Activated T-cell treated with anti-CD3 and anti-CD28 coated beads, Interleukin-2, amount 50 U/mL, for 4 hours (primary cell): ENCODE results near the gene CRCP. TPM values are rescaled to one million over a fixed set of nuclear protein-coding genes. Genes with fewer than 3 reads are reported as not detected.
"Not testable (repeated sequence)": the region's sequence is repeated elsewhere in the genome, so short reads cannot be mapped to it uniquely, and the experiment has no call there.

ENCODE experiments used
- ATAC-seq, 2 donors: fragments of 200-7000 bp; cut with Tn5 transposase; one replicate each; pipeline ENCODE4 v1.10.0; 2021
- DNase-seq: peaks from one replicate; pipeline ENCODE4 v3.0.0-alpha.2; 2020
- H3K27me3 Mint-ChIP-seq: one replicate; pipeline ENCODE4 v1.8.0; 2021; ENCODE audit warnings: low read depth, mixed read lengths
- H3K36me3 Mint-ChIP-seq: one replicate; pipeline ENCODE4 v1.8.0; 2022; ENCODE audit warnings: mixed read lengths; ENCODE audit not compliant: insufficient read depth
- H3K4me1 Mint-ChIP-seq: one replicate; pipeline ENCODE4 v1.8.0; 2021; ENCODE audit warnings: low read depth, mixed read lengths
- H3K4me3 Mint-ChIP-seq: one replicate; pipeline ENCODE4 v1.8.0; 2021; ENCODE audit warnings: mild to moderate bottlenecking, moderate library complexity, mixed read lengths
- H3K9me3 Mint-ChIP-seq: one replicate; pipeline ENCODE4 v1.8.0; 2021; ENCODE audit warnings: mixed read lengths
- total RNA-seq, 3 donors: library from RNA; stranded (reverse); gene quantifications; one replicate each; pipeline ENCODE4 v1.2.1, GENCODE V29; 2021

CRCP gene
- total RNA-seq, 3 donors from 2014 or later = 41.9 to 48.0 (median 47.6) TPM

GRCh38 chr7:66157060-66157459 is 42.4 kb downstream of the CRCP start:
- H3K9me3 Mint-ChIP-seq = peaks cover 4% of the 10 kb centered on the region
- DNase-seq (no peak), ATAC-seq (no peak)
- no peaks in the 10 kb centered on the region for H3K4me1 Mint-ChIP-seq
- H3K4me3 Mint-ChIP-seq = no peak overlapping the region
- H3K27me3 Mint-ChIP-seq = no peaks in the 10 kb centered on the region
- H3K36me3 Mint-ChIP-seq = peaks cover 27% of the 10 kb centered on the region

DNA sequence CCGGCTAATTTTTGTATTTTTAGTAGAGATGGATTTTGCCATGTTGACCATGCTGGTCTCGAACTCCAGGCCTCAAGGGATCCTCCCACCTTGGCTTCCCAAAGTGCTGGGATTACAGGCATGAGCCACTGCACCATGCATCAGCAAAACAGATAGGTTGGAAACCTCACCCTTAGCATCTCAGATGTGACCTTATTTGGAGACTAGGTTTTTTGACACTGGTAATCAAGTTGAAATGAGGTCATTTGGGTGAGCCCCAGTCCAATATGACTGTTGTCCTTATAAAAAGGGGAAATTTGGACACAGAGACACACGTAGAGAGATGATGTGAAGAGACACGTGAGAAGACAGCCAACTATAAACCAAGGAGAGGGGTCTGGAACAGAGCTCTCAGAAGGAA is 48.0 kb downstream of the CRCP start:
- no peaks in the 10 kb centered on the region for H3K27me3 Mint-ChIP-seq
- no peak for DNase-seq
- H3K9me3 Mint-ChIP-seq = peaks cover 4% of the 10 kb centered on the region
- H3K4me1 Mint-ChIP-seq = no peaks in the 10 kb centered on the region
- H3K4me3 Mint-ChIP-seq = no peak overlapping the region
- H3K36me3 Mint-ChIP-seq = peaks cover 9% of the 10 kb centered on the region
- no peak for ATAC-seq

- DNase-seq = no peak
- H3K27me3 Mint-ChIP-seq = no peaks in the 10 kb centered on the region
These were observed 48.6 kb downstream of the CRCP start for GRCh38 chr7:66163186-66163610.

GRCh38 chr7:66164356-66164755 is 49.7 kb downstream of the CRCP start:
- peaks cover 3% of the 10 kb centered on the region for H3K9me3 Mint-ChIP-seq
- no peak for DNase-seq
- no peaks in the 10 kb centered on the region for H3K4me1 Mint-ChIP-seq
- no peak overlapping the region for H3K4me3 Mint-ChIP-seq
- no peak for ATAC-seq
- peaks cover 2% of the 10 kb centered on the region for H3K36me3 Mint-ChIP-seq
- H3K27me3 Mint-ChIP-seq = no peaks in the 10 kb centered on the region

More at GRCh38 chr7:66163186-66163610, 48.6 kb downstream of the CRCP start:
- ATAC-seq = no peak
- peaks cover 4% of the 10 kb centered on the region for H3K9me3 Mint-ChIP-seq
- no peaks in the 10 kb centered on the region for H3K4me1 Mint-ChIP-seq
- H3K4me3 Mint-ChIP-seq = no peak overlapping the region
- H3K36me3 Mint-ChIP-seq = peaks cover 6% of the 10 kb centered on the region

DNA sequence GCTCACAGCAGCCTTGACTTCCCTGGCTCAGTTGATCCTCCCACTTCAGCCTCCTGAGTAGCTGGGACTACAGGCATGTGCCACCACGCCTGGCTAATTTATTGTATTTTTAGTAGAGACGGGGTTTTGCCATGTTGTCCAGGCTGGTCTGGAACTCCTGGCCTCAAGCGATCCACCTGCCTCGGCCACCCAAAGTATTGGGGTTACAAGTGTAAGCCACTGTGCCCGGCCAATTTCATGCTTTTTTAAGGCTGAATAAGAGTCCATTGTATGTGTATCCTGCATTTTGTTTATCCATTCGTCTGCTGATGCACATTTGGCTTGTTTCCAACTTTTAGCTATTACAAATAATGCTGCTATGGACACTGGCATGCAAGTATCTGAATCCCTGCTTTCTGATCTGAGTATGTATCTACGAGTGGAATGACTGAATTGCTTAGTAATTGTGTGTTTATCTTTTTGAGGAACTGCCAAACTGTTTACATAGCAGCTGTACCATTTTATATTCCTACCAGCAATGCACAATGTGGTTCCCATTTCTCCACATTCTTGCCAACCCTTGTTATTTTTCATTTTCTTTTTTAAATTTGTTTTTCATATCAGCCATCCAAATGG is 53.2 kb downstream of the CRCP start:
- H3K4me3 Mint-ChIP-seq = no peak overlapping the region
- H3K36me3 Mint-ChIP-seq = no peaks in the 10 kb centered on the region
- H3K27me3 Mint-ChIP-seq = no peaks in the 10 kb centered on the region
- no peak for ATAC-seq
- no peak for DNase-seq
- no peaks in the 10 kb centered on the region for H3K4me1 Mint-ChIP-seq
- no peaks in the 10 kb centered on the region for H3K9me3 Mint-ChIP-seq

DNA sequence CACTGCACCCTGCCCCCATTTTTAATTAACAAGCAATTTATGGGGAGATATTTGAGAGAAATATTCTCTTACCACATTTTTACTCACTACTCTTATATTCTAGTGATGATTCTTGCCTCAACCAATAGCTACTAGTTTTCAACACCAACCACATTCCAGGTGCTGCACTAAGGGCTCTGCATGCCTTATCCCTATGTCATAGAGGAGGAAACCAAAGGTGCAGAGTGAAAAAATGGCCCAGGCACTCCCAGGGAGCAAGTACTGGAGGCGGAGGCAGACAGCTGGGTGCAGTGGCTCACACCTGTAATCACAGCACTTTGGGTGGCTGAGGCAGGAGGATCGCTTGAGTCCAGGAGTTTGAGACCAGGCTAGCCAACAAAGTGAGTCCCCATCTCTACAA is 55.0 kb downstream of the CRCP start:
- Mint-ChIP-seq H3K4me3 (no peak overlapping the region), H3K27me3 (no peaks in the 10 kb centered on the region)
- ATAC-seq = no peak

GRCh38 chr7:66170309-66171231 is 55.9 kb downstream of the CRCP start:
- Mint-ChIP-seq H3K4me1 (peaks cover 2% of the 10 kb centered on the region), H3K36me3 (no peaks in the 10 kb centered on the region), H3K27me3 (no peaks in the 10 kb centered on the region), H3K9me3 (no peaks in the 10 kb centered on the region), H3K4me3 (no peak overlapping the region)
- DNase-seq (no peak), ATAC-seq (no peak)

More for the DNA sequence above, 55.0 kb downstream of the CRCP start:
- H3K4me1 Mint-ChIP-seq = peaks cover 2% of the 10 kb centered on the region
- no peaks in the 10 kb centered on the region for H3K9me3 Mint-ChIP-seq
- no peaks in the 10 kb centered on the region for H3K36me3 Mint-ChIP-seq
- DNase-seq = no peak

DNA sequence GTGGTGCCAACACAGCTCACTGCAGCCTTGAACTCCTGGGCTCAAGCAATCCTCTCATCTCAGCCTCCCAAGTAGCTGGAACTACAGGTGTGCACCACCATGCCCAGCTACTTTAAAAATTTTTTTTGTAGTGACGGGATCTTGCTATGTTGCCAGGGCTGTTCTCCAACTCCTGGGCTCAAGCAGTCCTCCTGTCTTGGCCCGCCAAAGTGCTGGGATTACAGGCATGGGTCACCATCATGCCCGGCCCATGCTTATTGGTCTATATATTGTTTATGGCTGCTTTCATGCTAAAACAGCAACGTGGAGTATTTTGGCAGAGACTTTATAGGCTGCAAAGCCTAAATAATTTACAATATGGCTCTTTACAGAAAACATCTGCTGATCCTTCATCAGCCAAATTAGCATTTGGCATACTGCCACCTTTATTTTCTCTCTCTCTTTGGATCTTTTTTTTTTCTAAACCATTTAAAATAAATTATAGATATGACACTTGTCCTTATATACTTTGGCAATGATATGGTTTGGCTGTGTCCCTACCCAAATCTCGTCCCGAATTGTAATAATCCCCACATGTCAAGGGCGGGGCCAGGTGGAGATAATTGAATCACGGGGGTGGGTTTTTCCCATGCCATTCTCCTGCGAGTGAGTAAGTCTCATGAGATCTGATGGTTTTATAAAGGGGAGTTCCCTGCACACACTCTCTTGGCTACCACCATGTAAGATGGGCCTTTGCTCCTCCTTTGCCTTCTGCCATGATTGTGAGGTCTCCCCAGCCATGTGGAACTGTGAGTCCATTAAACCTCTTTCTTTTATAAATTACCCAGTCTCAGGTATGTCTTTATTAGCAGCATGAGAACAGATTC is 58.1 kb downstream of the CRCP start:
- H3K27me3 Mint-ChIP-seq, H3K4me1 Mint-ChIP-seq, H3K4me3 Mint-ChIP-seq, H3K9me3 Mint-ChIP-seq, H3K36me3 Mint-ChIP-seq, DNase-seq: not testable (repeated sequence)
- peak in 1 of 2 donors; percentile 38 for ATAC-seq

DNA sequence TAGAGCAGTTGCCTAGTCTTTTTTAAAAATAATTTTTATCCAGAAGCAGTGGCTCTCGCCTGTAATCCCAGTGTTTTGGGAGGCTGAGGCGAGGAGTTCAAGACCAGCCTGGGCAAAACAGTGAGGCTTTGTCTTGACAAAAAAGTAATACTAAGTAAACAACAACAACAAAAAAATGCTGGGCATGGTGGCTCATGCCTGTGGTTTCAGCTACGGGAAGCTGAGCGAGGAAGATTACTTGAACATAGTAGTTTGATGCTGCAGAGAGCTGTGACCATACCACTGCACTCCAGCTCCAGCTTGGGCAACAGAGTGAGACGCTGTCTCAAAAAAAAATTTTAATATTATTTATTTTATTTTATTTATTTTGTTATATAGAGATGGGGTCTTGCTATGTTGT is 59.2 kb downstream of the CRCP start:
- DNase-seq (no peak), ATAC-seq (no peak)
- Mint-ChIP-seq H3K9me3 (no peaks in the 10 kb centered on the region), H3K4me1 (peaks cover 2% of the 10 kb centered on the region), H3K36me3 (no peaks in the 10 kb centered on the region), H3K4me3 (no peak overlapping the region), H3K27me3 (no peaks in the 10 kb centered on the region)

- not testable (repeated sequence) for H3K4me1 Mint-ChIP-seq, H3K27me3 Mint-ChIP-seq, H3K4me3 Mint-ChIP-seq, DNase-seq, H3K9me3 Mint-ChIP-seq, H3K36me3 Mint-ChIP-seq, ATAC-seq
These were observed 60.4 kb downstream of the CRCP start for GRCh38 chr7:66175006-66175405.

GRCh38 chr7:66176914-66177313 is 62.3 kb downstream of the CRCP start:
- ATAC-seq (no peak), DNase-seq (no peak)
- H3K4me3 Mint-ChIP-seq = no peak overlapping the region
- no peaks in the 10 kb centered on the region for H3K27me3 Mint-ChIP-seq
- no peaks in the 10 kb centered on the region for H3K9me3 Mint-ChIP-seq
- H3K4me1 Mint-ChIP-seq = peaks cover 2% of the 10 kb centered on the region
- H3K36me3 Mint-ChIP-seq = no peaks in the 10 kb centered on the region

DNA sequence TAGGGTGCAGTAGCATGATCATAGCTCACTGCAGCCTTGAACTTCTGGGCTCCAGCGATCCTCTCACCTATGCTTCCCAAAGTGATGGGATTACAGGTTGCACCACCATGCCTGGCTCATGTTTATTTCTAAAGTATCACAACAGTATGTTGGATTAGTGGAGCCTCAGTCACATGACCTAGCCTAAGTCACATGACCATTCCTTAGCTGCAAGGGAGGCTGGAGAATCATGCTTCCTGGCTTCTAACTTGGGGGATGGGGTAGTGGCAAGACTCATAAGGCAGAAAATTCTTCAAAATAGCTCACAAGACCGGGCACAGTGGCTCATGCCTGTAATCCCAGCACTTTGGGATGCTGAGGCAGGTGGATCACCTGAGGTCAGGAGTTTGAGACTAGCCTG is 63.6 kb downstream of the CRCP start:
- H3K4me3 Mint-ChIP-seq = no peak overlapping the region
- no peaks in the 10 kb centered on the region for H3K9me3 Mint-ChIP-seq
- DNase-seq (no peak), ATAC-seq (no peak)
- H3K4me1 Mint-ChIP-seq = no peaks in the 10 kb centered on the region
- H3K27me3 Mint-ChIP-seq = no peaks in the 10 kb centered on the region
- no peaks in the 10 kb centered on the region for H3K36me3 Mint-ChIP-seq

DNA sequence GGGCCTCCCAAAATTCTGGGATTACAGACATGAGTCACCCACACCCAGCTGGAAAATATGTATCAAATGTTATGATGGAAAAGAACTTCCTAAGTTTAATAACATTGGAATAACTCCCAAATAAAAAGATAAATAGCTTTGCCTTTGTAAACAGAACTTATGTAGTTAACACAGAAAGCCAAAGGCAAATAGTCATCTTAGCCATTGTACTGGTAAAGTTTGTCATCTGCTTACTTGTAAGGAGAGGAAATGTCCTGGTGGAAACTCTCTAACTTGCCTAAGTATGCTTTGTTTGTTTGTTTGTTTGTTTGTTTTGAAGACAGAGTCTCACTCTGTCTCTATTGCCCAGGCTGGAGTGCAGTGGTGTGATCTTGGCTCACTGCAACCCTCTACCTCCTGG is 66.7 kb downstream of the CRCP start:
- ATAC-seq (no peak), DNase-seq (no peak)
- no peaks in the 10 kb centered on the region for H3K4me1 Mint-ChIP-seq
- H3K4me3 Mint-ChIP-seq = no peak overlapping the region
- H3K36me3 Mint-ChIP-seq = no peaks in the 10 kb centered on the region
- H3K9me3 Mint-ChIP-seq = no peaks in the 10 kb centered on the region
- no peaks in the 10 kb centered on the region for H3K27me3 Mint-ChIP-seq

DNA sequence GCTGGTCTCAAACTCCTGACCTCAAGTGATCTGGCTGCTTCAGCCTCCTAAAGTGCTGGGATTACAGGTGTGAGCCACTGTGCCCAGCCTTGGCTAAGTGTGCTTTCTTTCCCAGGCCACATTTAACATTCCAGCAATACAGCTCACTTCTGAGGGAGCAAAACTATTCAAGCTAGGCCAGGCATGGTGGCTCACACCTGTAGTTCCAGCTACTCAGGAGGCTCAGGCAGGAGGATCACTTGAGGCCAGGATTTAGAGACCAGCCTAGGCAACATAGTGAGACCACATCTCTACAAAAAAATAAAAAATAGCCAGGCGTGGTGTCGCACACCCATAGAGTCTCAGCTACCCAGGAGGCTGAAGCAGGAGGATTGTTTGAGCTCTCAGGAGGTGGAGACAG is 67.2 kb downstream of the CRCP start:
- Mint-ChIP-seq H3K9me3 (no peaks in the 10 kb centered on the region), H3K4me3 (no peak overlapping the region), H3K36me3 (no peaks in the 10 kb centered on the region), H3K4me1 (no peaks in the 10 kb centered on the region), H3K27me3 (no peaks in the 10 kb centered on the region)
- ATAC-seq (no peak), DNase-seq (no peak)
